IPS DF 4.7 (cell line): Measurements from ENCODE around the gene ROCK1.

Experiments used
- DNase-seq: peaks from one replicate; pipeline ENCODE4 v3.0.0-alpha.2; 2013; ENCODE audit warnings: low spot score; ENCODE audit errors: extremely low read depth

The ROCK1 gene

GRCh38 chr18:21109936-21110712 is 1.5 kb downstream of the ROCK1 start:
- DNase-seq = no peak

- DNase-seq = no peak
These were observed 5.7 kb downstream of the ROCK1 start for GRCh38 chr18:21105936-21106335.

- no peak for DNase-seq
These were observed 10.4 kb downstream of the ROCK1 start for GRCh38 chr18:21101172-21101571.

- no peak for DNase-seq
These were observed 10.9 kb downstream of the ROCK1 start for GRCh38 chr18:21100678-21101077.

GRCh38 chr18:21100146-21100545 is 11.5 kb downstream of the ROCK1 start:
- no peak for DNase-seq

- DNase-seq = no peak
These were observed 12.2 kb downstream of the ROCK1 start for GRCh38 chr18:21099442-21099841.

- DNase-seq = no peak
These were observed 14.9 kb downstream of the ROCK1 start for GRCh38 chr18:21096760-21097159.

- no peak for DNase-seq
These were observed 18.5 kb downstream of the ROCK1 start for GRCh38 chr18:21093133-21093532.

GRCh38 chr18:21090680-21091079 is 20.9 kb downstream of the ROCK1 start:
- no peak for DNase-seq

- no peak for DNase-seq
These were observed 25.9 kb downstream of the ROCK1 start for GRCh38 chr18:21085579-21086166.

- DNase-seq = no peak
These were observed 27.0 kb downstream of the ROCK1 start for GRCh38 chr18:21084511-21085078.

GRCh38 chr18:21083017-21083416 is 28.6 kb downstream of the ROCK1 start:
- DNase-seq = no peak

- DNase-seq = no peak
These were observed 30.2 kb downstream of the ROCK1 start for GRCh38 chr18:21081426-21081825.

- no peak for DNase-seq
These were observed 31.0 kb downstream of the ROCK1 start for GRCh38 chr18:21080576-21080975.

- DNase-seq = no peak
These were observed 37.0 kb downstream of the ROCK1 start for GRCh38 chr18:21074336-21075323.

GRCh38 chr18:21073180-21073579 is 38.4 kb downstream of the ROCK1 start:
- DNase-seq = no peak

- DNase-seq = no peak
These were observed 40.5 kb downstream of the ROCK1 start for GRCh38 chr18:21071071-21071470.

- no peak for DNase-seq
These were observed 42.1 kb downstream of the ROCK1 start for GRCh38 chr18:21069468-21069867.

GRCh38 chr18:21064347-21064746 is 47.3 kb downstream of the ROCK1 start:
- DNase-seq = no peak

GRCh38 chr18:21063011-21063410 is 48.6 kb downstream of the ROCK1 start:
- DNase-seq = no peak

- DNase-seq = no peak
These were observed 54.5 kb downstream of the ROCK1 start for GRCh38 chr18:21057112-21057511.

GRCh38 chr18:21056545-21056944 is 55.1 kb downstream of the ROCK1 start:
- DNase-seq = no peak
